Peyer's patch (tissue), 4 donors: ENCODE data around the gene BMP2K.

Experiments used
- CTCF ChIP-seq, 6 experiments: fragments of 450-650 bp in 4 of 6; fragments of 200-600 bp in 2 of 6; sonication (generic) in 1 of 6; IDR thresholded peaks; one replicate each; pipeline ENCODE4 v1.5.1; 2017 to 2019; ENCODE audit warnings: antibody characterized with exemption in 6 of 6, mild to moderate bottlenecking in 3 of 6, moderate library complexity in 1 of 6
- POLR2A ChIP-seq, 2 donors: fragments of 450-650 bp; IDR thresholded peaks; one replicate each; pipeline ENCODE4 v1.5.1; 2017; ENCODE audit warnings: antibody characterized with exemption in 2 of 2, mild to moderate bottlenecking in 2 of 2, moderate library complexity in 2 of 2

- no peak for TF ChIP-seq CTCF (IDR thresholded peaks at IDR 0.05)
- TF ChIP-seq POLR2A (IDR thresholded peaks at IDR 0.05) = no peak
Measured at GRCh38 chr4:78949735-78950134, 173.6 kb downstream of the BMP2K start.
